Loucy (cell line): ENCODE measurements around the gene TARDBP.

Source experiments
- EZH2phosphoT487 ChIP-seq: fragments of 200-600 bp; IDR thresholded peaks from 2 replicates; pipeline ENCODE4 v1.6.1; 2018; ENCODE audit warnings: antibody characterized with exemption, mild to moderate bottlenecking, moderate library complexity, borderline replicate concordance
- TF ChIP-seq, protein P1 (sequence below): fragments of 200-600 bp; sonication (generic); conservative IDR thresholded peaks from 2 replicates; pipeline ENCODE4 v1.5.1; 2014; ENCODE audit warnings: mild to moderate bottlenecking, antibody characterized with exemption, low read length

DNA sequence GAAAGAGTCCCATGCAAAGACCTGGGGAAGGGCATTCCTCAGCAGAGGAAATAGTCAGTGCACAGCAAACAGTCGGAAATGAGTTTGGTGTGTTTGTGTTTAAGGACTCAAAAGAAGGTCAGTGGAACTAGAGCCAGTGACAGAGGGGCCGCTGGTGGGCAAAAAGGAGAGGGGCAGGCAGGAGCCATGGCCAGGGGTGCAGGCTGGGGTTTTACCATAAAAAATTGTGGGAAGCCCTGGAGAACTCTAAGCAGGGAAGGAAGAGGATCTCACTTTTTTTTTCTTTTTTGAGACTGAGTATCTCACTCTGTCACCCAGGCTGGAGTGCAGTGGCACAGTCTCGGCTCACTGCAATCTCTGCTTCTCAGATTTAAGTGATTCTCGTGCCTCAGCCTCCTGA lies 33.7 kb upstream of the TARDBP start:
- TF ChIP-seq, protein P1, sequence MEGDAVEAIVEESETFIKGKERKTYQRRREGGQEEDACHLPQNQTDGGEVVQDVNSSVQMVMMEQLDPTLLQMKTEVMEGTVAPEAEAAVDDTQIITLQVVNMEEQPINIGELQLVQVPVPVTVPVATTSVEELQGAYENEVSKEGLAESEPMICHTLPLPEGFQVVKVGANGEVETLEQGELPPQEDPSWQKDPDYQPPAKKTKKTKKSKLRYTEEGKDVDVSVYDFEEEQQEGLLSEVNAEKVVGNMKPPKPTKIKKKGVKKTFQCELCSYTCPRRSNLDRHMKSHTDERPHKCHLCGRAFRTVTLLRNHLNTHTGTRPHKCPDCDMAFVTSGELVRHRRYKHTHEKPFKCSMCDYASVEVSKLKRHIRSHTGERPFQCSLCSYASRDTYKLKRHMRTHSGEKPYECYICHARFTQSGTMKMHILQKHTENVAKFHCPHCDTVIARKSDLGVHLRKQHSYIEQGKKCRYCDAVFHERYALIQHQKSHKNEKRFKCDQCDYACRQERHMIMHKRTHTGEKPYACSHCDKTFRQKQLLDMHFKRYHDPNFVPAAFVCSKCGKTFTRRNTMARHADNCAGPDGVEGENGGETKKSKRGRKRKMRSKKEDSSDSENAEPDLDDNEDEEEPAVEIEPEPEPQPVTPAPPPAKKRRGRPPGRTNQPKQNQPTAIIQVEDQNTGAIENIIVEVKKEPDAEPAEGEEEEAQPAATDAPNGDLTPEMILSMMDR = no peak
- TF ChIP-seq EZH2phosphoT487 = no peak
